Activated CD4-positive, CD25-positive, alpha-beta regulatory T cell treated with anti-CD3 and anti-CD28 coated beads, Interleukin-2, amount 50 U/mL, for 16 hours (primary cell): ENCODE measurements around the gene HNRNPL.
"Not testable (repeated sequence)": the region's sequence is repeated elsewhere in the genome, so short reads cannot be mapped to it uniquely, and the experiment has no call there.

ENCODE experiments used
- DNase-seq: peaks from one replicate; pipeline ENCODE4 v3.0.0-alpha.2; 2020; ENCODE audit warnings: low read depth, low spot score

Gene HNRNPL

GRCh38 chr19:38869836-38870607, 20.2 kb upstream of the HNRNPL start:
- DNase-seq: peak; percentile 85

- DNase-seq: no peak
Observed at GRCh38 chr19:38869160-38869835, 19.5 kb upstream of the HNRNPL start.

- DNase-seq: no peak
Observed at GRCh38 chr19:38868551-38868950, 18.8 kb upstream of the HNRNPL start.

- no peak for DNase-seq
Observed at GRCh38 chr19:38867171-38867780, 17.5 kb upstream of the HNRNPL start.

GRCh38 chr19:38862321-38863059, 12.7 kb upstream of the HNRNPL start:
- DNase-seq: no peak

GRCh38 chr19:38861368-38861767, 11.6 kb upstream of the HNRNPL start:
- no peak for DNase-seq

GRCh38 chr19:38859631-38860204, 9.9 kb upstream of the HNRNPL start:
- DNase-seq: not testable (repeated sequence)

GRCh38 chr19:38856813-38857212, 7.0 kb upstream of the HNRNPL start:
- DNase-seq: no peak

- not testable (repeated sequence) for DNase-seq
Observed at GRCh38 chr19:38855751-38856150, 6.0 kb upstream of the HNRNPL start.

- DNase-seq: not testable (repeated sequence)
Observed at GRCh38 chr19:38854961-38855360, 5.2 kb upstream of the HNRNPL start.

GRCh38 chr19:38853214-38853613, 3.4 kb upstream of the HNRNPL start:
- no peak for DNase-seq

GRCh38 chr19:38852231-38853044, 2.7 kb upstream of the HNRNPL start:
- DNase-seq: no peak

GRCh38 chr19:38851622-38852230, 1.9 kb upstream of the HNRNPL start:
- peak; percentile 83 for DNase-seq

- no peak for DNase-seq
Observed at GRCh38 chr19:38850976-38851621, 1.3 kb upstream of the HNRNPL start.

- DNase-seq: peak; percentile 99
Observed at GRCh38 chr19:38850436-38850975, 720 bp upstream of the HNRNPL start.

- DNase-seq: peak; percentile 93
Observed at GRCh38 chr19:38849147-38849859, 483 bp downstream of the HNRNPL start.

GRCh38 chr19:38848299-38849146, 1.3 kb downstream of the HNRNPL start:
- DNase-seq: no peak

GRCh38 chr19:38846097-38846496, 3.7 kb downstream of the HNRNPL start:
- no peak for DNase-seq
